Glutamatergic neuron (in vitro differentiated cells): ENCODE measurements around the gene SH3TC1. TPM values are rescaled to one million over a fixed set of nuclear protein-coding genes. Genes with fewer than 3 reads are reported as not detected.

Experiments used
- DNase-seq: peaks from one replicate; pipeline ENCODE4 v3.0.0; 2022
- H3K27ac Mint-ChIP-seq: one replicate; pipeline ENCODE4 v1.8.0; 2020; ENCODE audit warnings: mild to moderate bottlenecking, mixed read lengths, inconsistent platforms; ENCODE audit not compliant: unreplicated experiment
- H3K27me3 Mint-ChIP-seq: one replicate; pipeline ENCODE4 v1.8.0; 2020; ENCODE audit warnings: mild to moderate bottlenecking, moderate library complexity, mixed read lengths, inconsistent platforms; ENCODE audit not compliant: unreplicated experiment
- H3K36me3 Mint-ChIP-seq: one replicate; pipeline ENCODE4 v1.8.0; 2020; ENCODE audit warnings: mild to moderate bottlenecking, mixed read lengths, inconsistent platforms; ENCODE audit not compliant: unreplicated experiment
- H3K4me1 Mint-ChIP-seq: one replicate; pipeline ENCODE4 v1.8.0; 2020; ENCODE audit warnings: mild to moderate bottlenecking, low read depth, mixed read lengths, inconsistent platforms; ENCODE audit not compliant: unreplicated experiment
- H3K4me3 Mint-ChIP-seq: one replicate; pipeline ENCODE4 v1.8.0; 2020; ENCODE audit warnings: mild to moderate bottlenecking, mixed read lengths, inconsistent platforms; ENCODE audit not compliant: unreplicated experiment
- H3K9me3 Mint-ChIP-seq: one replicate; pipeline ENCODE4 v1.8.0; 2020; ENCODE audit warnings: mild to moderate bottlenecking, moderate library complexity, mixed read lengths, inconsistent platforms; ENCODE audit not compliant: unreplicated experiment
- CTCF ChIP-seq: fragments of 200-600 bp; sonication (generic); IDR thresholded peaks from one replicate; pipeline ENCODE4 v1.5.0; 2021; ENCODE audit not compliant: partially characterized antibody, unreplicated experiment
- total RNA-seq: library from RNA; stranded (reverse); fragmentation: NEBNext Ultra II Directional; extraction: Animal tissue kit (Norgen Biotek cat#: 25700); gene quantifications from one replicate; pipeline ENCODE4 v1.2.1, GENCODE V29; 2021; ENCODE audit not compliant: unreplicated experiment

SH3TC1 gene
- total RNA-seq, 1 donor from 2014 or later, result not detected

GRCh38 chr4:8228319-8229250 lies 29.5 kb downstream of the SH3TC1 start:
- TF ChIP-seq CTCF, result no peak
- Mint-ChIP-seq H3K36me3 (peaks cover 3% of the 10 kb centered on the region), H3K4me1 (peaks cover 9% of the 10 kb centered on the region), H3K4me3 (no peak overlapping the region), H3K27ac (no peak overlapping the region), H3K9me3 (no peaks in the 10 kb centered on the region), H3K27me3 (peaks cover 1% of the 10 kb centered on the region)
- no peak for DNase-seq

GRCh38 chr4:8229331-8229975 lies 30.4 kb downstream of the SH3TC1 start:
- no peak for DNase-seq
- H3K4me1 Mint-ChIP-seq, result peaks cover 9% of the 10 kb centered on the region
- H3K36me3 Mint-ChIP-seq, result peaks cover 3% of the 10 kb centered on the region
- H3K27ac Mint-ChIP-seq, result no peak overlapping the region
- peaks cover 1% of the 10 kb centered on the region for H3K27me3 Mint-ChIP-seq
- H3K4me3 Mint-ChIP-seq, result no peak overlapping the region
- no peaks in the 10 kb centered on the region for H3K9me3 Mint-ChIP-seq
- TF ChIP-seq CTCF, result no peak

- Mint-ChIP-seq H3K4me1 (peaks cover 9% of the 10 kb centered on the region), H3K4me3 (no peak overlapping the region), H3K9me3 (peaks cover 1% of the 10 kb centered on the region), H3K27me3 (no peaks in the 10 kb centered on the region), H3K36me3 (peaks cover 3% of the 10 kb centered on the region), H3K27ac (no peak overlapping the region)
- DNase-seq, result no peak
- TF ChIP-seq CTCF, result no peak
Measured at GRCh38 chr4:8230033-8230432, 30.9 kb downstream of the SH3TC1 start.

- TF ChIP-seq CTCF, result no peak
- Mint-ChIP-seq H3K27ac (no peak overlapping the region), H3K4me1 (peaks cover 7% of the 10 kb centered on the region), H3K36me3 (peaks cover 3% of the 10 kb centered on the region), H3K4me3 (no peak overlapping the region), H3K9me3 (peaks cover 1% of the 10 kb centered on the region), H3K27me3 (no peaks in the 10 kb centered on the region)
- no peak for DNase-seq
Measured at GRCh38 chr4:8230891-8231290, 31.8 kb downstream of the SH3TC1 start.
